SK-N-SH treated with all-trans-retinoic acid at 6 μM for 48 hours (cell line): ENCODE data around the gene NDRG3.
A peak's percentile ranks its signal among the peaks of the same experiment; 100 is the strongest.

ENCODE experiments used
- ATAC-seq: fragments of 200-7000 bp; cut with Tn5 transposase; 3 replicates; pipeline ENCODE4 v1.9.1; 2020; ENCODE audit warnings: mild to moderate bottlenecking, moderate library complexity
- ARNTL ChIP-seq: fragments of 450-650 bp; formaldehyde crosslinking; IDR thresholded peaks from 2 replicates; pipeline ENCODE4 v1.5.0; 2020; ENCODE audit warnings: low read depth, mild to moderate bottlenecking, moderate library complexity, borderline replicate concordance
- BACH2 ChIP-seq: fragments of 250-450 bp; sonication (Bioruptor Pico); IDR thresholded peaks from 2 replicates; pipeline ENCODE4 v1.9.0; 2021; ENCODE audit warnings: mild to moderate bottlenecking, borderline replicate concordance
- CREB5 ChIP-seq: fragments of 250-450 bp; sonication (Bioruptor Pico); IDR thresholded peaks from 2 replicates; pipeline ENCODE4 v1.5.1; 2020; ENCODE audit warnings: low read depth, mild to moderate bottlenecking, moderate library complexity
- CSDC2 ChIP-seq: fragments of 250-450 bp; sonication (Bioruptor Pico); IDR thresholded peaks from 2 replicates; pipeline ENCODE4 v1.5.0; 2020; ENCODE audit warnings: mild to moderate bottlenecking, moderate library complexity
- ESRRG ChIP-seq: fragments of 250-450 bp; sonication (Bioruptor Pico); IDR thresholded peaks from 2 replicates; pipeline ENCODE4 v1.6.1; 2021; ENCODE audit warnings: mild to moderate bottlenecking
- GLIS3 ChIP-seq: fragments of 250-450 bp; sonication (Bioruptor Pico); IDR thresholded peaks from 2 replicates; pipeline ENCODE4 v1.5.0; 2020; ENCODE audit warnings: mild to moderate bottlenecking, moderate library complexity
- ISL1 ChIP-seq: fragments of 250-450 bp; sonication (Bioruptor Pico); IDR thresholded peaks from 2 replicates; pipeline ENCODE4 v2.1.2; 2022; ENCODE audit warnings: mild to moderate bottlenecking, moderate library complexity
- PATZ1 ChIP-seq: fragments of 250-450 bp; sonication (Bioruptor Pico); IDR thresholded peaks from 2 replicates; pipeline ENCODE4 v1.8.0; 2020; ENCODE audit warnings: mild to moderate bottlenecking, moderate library complexity, borderline replicate concordance
- POU6F1 ChIP-seq: fragments of 250-450 bp; sonication (Bioruptor Pico); IDR thresholded peaks from 2 replicates; pipeline ENCODE4 v1.8.0; 2021; ENCODE audit warnings: low read depth, mild to moderate bottlenecking, moderate library complexity, borderline replicate concordance
- PPARA ChIP-seq: fragments of 250-450 bp; sonication (Bioruptor Pico); IDR thresholded peaks from 2 replicates; pipeline ENCODE4 v1.5.0; 2020; ENCODE audit warnings: mild to moderate bottlenecking, borderline replicate concordance
- RARB ChIP-seq: fragments of 250-450 bp; sonication (Bioruptor Pico); IDR thresholded peaks from 2 replicates; pipeline ENCODE4 v1.8.0; 2021; ENCODE audit warnings: mild to moderate bottlenecking, moderate library complexity
- SNAI2 ChIP-seq: fragments of 250-450 bp; sonication (Bioruptor Pico); IDR thresholded peaks from 2 replicates; pipeline ENCODE4 v1.5.0; 2020; ENCODE audit warnings: mild to moderate bottlenecking, moderate library complexity
- TCF4 ChIP-seq: fragments of 250-450 bp; sonication (Bioruptor Pico); IDR thresholded peaks from 2 replicates; pipeline ENCODE4 v1.8.0; 2021; ENCODE audit warnings: mild to moderate bottlenecking, moderate library complexity, borderline replicate concordance
- TOX ChIP-seq: fragments of 250-450 bp; sonication (Bioruptor Pico); IDR thresholded peaks from 2 replicates; pipeline ENCODE4 v1.8.0; 2021; ENCODE audit warnings: mild to moderate bottlenecking, moderate library complexity, borderline replicate concordance
- TSHZ2 ChIP-seq: fragments of 250-450 bp; sonication (Bioruptor Pico); IDR thresholded peaks from 2 replicates; pipeline ENCODE4 v1.5.0; 2020; ENCODE audit warnings: mild to moderate bottlenecking, moderate library complexity
- ZC3H10 ChIP-seq: fragments of 250-450 bp; sonication (Bioruptor Pico); IDR thresholded peaks from 2 replicates; pipeline ENCODE4 v1.5.1; 2021; ENCODE audit warnings: mild to moderate bottlenecking, moderate library complexity
- ZFP3 ChIP-seq: fragments of 250-450 bp; sonication (Bioruptor Pico); IDR thresholded peaks from 2 replicates; pipeline ENCODE4 v1.5.0; 2020; ENCODE audit warnings: mild to moderate bottlenecking, moderate library complexity
- ZFP30 ChIP-seq: fragments of 450-650 bp; formaldehyde crosslinking; IDR thresholded peaks from 2 replicates; pipeline ENCODE4 v1.5.0; 2022; ENCODE audit warnings: mild to moderate bottlenecking, moderate library complexity
- ZNF565 ChIP-seq: fragments of 450-650 bp; formaldehyde crosslinking; conservative IDR thresholded peaks from 2 replicates; pipeline ENCODE4 v1.5.0; 2020; ENCODE audit warnings: low read depth, mild to moderate bottlenecking, moderate library complexity
- ZNF70 ChIP-seq: fragments of 450-650 bp; formaldehyde crosslinking; IDR thresholded peaks from 2 replicates; pipeline ENCODE4 v1.5.0; 2020; ENCODE audit warnings: mild to moderate bottlenecking, moderate library complexity
- ZNF8 ChIP-seq: fragments of 450-650 bp; formaldehyde crosslinking; IDR thresholded peaks from 2 replicates; pipeline ENCODE4 v1.5.0; 2020; ENCODE audit warnings: mild to moderate bottlenecking, moderate library complexity

The NDRG3 gene

GRCh38 chr20:36717657-36718056 lies 28.2 kb downstream of the NDRG3 start:
- TF ChIP-seq TCF4 (CRISPR knock-in tag) (no peak), ZC3H10 (CRISPR knock-in tag) (no peak), PATZ1 (CRISPR knock-in tag) (no peak), PPARA (CRISPR knock-in tag) (no peak), ZNF565 (CRISPR knock-in tag) (no peak), ZNF8 (CRISPR knock-in tag) (no peak), SNAI2 (CRISPR knock-in tag) (no peak)
- peak; percentile 53; the same call in 2 of the 3 replicates for ATAC-seq

- TF ChIP-seq ESRRG (CRISPR knock-in tag) (no peak), RARB (CRISPR knock-in tag) (no peak), CREB5 (CRISPR knock-in tag) (no peak), POU6F1 (no peak), ZNF8 (CRISPR knock-in tag) (no peak), BACH2 (CRISPR knock-in tag) (no peak), ZFP3 (no peak), SNAI2 (CRISPR knock-in tag) (no peak), TSHZ2 (CRISPR knock-in tag) (no peak), PATZ1 (CRISPR knock-in tag) (no peak)
- TF ChIP-seq, all 23 proteins: peak for 0
- no peak for ATAC-seq
Observed at GRCh38 chr20:36717021-36717420, 28.9 kb downstream of the NDRG3 start.

GRCh38 chr20:36712775-36713174 lies 33.1 kb downstream of the NDRG3 start:
- no peak for ATAC-seq
- TF ChIP-seq POU6F1 = no peak
- no peak for TF ChIP-seq RARB (CRISPR knock-in tag)
- TF ChIP-seq CSDC2 (CRISPR knock-in tag) = no peak

- no peak for ATAC-seq
- no peak for TF ChIP-seq PPARA (CRISPR knock-in tag)
- TF ChIP-seq ZNF70 = no peak
- TF ChIP-seq ZFP30 = no peak
- TF ChIP-seq TCF4 (CRISPR knock-in tag) = no peak
- TF ChIP-seq BACH2 (CRISPR knock-in tag) = no peak
- no peak for TF ChIP-seq ISL1 (CRISPR knock-in tag)
- TF ChIP-seq GLIS3 (CRISPR knock-in tag) = no peak
- TF ChIP-seq RARB (CRISPR knock-in tag) = no peak
- TF ChIP-seq ARNTL (CRISPR knock-in tag) = no peak
- no peak for TF ChIP-seq TOX (CRISPR knock-in tag)
- no peak for TF ChIP-seq TSHZ2 (CRISPR knock-in tag)
Observed at GRCh38 chr20:36709126-36709525, 36.8 kb downstream of the NDRG3 start.
